ENCODE results near the gene PRKAB1. TPM values are rescaled to one million over a fixed set of nuclear protein-coding genes. Genes with fewer than 3 reads are reported as not detected.

PRKAB1 gene
- total RNA-seq, 1 experiment from 2014 or later: 36.3 TPM

DNA sequence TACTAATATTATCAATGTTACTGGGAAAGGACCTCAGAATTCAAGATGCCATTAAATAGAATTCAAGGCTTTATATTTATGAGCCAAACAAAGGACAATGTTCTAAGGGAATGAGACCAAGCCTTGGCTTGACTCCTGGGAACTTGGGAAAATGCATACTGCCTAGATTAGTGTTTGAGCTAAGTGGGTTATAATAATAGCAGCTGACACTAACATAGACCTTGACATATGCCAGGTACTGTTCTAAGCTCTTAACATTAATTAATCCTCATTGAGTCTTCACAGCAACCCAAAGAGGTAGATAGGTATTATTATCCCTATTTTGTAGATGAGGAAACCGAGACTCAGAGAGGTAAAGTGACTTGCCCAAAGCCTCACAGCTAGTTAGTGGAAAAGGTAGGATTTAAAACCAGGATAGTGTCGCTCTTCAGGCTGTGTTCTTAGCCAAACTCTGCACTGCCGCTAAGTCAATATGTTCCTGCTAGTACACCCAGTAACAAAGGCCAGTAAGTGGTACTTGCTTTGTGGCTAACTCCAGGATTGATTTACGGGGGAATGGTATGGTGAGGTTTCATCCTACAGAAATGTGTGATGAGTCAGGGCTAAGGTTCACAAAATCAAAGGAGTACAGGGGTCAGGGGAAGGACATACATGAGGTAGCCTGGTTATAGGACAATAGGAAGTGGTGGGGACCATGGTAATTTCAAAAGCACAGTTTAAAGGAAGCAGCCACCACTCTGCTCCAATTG is 35.8 kb upstream of the PRKAB1 start:
- intact Hi-C loops (cut with micrococcal nuclease; ENCODE audit: unreplicated experiment): no loop called here
- in situ Hi-C loops (cut with HindIII; ENCODE audit: low pct_unique_long_range_greater_than_20kb, low sequenced_read_pairs): no loop called here
- no peak overlapping the region for H3K27ac ChIP-seq (ENCODE audit: low read length)
- no peak for ATAC-seq
- no peak for DNase-seq (ENCODE audit: low read depth, low spot score)
- H3K9me3 ChIP-seq (ENCODE audit: control insufficient read depth, insufficient read depth, low read depth, low read length): no peaks in the 10 kb centered on the region
- no TSS peak for BruUV-seq (replicated peaks)
- TF ChIP-seq POLR2AphosphoS5 (IDR thresholded peaks at IDR 0.05; ENCODE audit: low read depth, low read length): no peak
- no peak for TF ChIP-seq TCF7L2 (IDR thresholded peaks at IDR 0.05; ENCODE audit: low read depth, low read length)
- TF ChIP-seq SIN3A (IDR thresholded peaks at IDR 0.05; ENCODE audit: borderline replicate concordance, insufficient read depth, low read depth, low read length): no peak
- TF ChIP-seq, protein P1, sequence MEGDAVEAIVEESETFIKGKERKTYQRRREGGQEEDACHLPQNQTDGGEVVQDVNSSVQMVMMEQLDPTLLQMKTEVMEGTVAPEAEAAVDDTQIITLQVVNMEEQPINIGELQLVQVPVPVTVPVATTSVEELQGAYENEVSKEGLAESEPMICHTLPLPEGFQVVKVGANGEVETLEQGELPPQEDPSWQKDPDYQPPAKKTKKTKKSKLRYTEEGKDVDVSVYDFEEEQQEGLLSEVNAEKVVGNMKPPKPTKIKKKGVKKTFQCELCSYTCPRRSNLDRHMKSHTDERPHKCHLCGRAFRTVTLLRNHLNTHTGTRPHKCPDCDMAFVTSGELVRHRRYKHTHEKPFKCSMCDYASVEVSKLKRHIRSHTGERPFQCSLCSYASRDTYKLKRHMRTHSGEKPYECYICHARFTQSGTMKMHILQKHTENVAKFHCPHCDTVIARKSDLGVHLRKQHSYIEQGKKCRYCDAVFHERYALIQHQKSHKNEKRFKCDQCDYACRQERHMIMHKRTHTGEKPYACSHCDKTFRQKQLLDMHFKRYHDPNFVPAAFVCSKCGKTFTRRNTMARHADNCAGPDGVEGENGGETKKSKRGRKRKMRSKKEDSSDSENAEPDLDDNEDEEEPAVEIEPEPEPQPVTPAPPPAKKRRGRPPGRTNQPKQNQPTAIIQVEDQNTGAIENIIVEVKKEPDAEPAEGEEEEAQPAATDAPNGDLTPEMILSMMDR (IDR thresholded peaks at IDR 0.05): no peak
- TF ChIP-seq, protein P2, sequence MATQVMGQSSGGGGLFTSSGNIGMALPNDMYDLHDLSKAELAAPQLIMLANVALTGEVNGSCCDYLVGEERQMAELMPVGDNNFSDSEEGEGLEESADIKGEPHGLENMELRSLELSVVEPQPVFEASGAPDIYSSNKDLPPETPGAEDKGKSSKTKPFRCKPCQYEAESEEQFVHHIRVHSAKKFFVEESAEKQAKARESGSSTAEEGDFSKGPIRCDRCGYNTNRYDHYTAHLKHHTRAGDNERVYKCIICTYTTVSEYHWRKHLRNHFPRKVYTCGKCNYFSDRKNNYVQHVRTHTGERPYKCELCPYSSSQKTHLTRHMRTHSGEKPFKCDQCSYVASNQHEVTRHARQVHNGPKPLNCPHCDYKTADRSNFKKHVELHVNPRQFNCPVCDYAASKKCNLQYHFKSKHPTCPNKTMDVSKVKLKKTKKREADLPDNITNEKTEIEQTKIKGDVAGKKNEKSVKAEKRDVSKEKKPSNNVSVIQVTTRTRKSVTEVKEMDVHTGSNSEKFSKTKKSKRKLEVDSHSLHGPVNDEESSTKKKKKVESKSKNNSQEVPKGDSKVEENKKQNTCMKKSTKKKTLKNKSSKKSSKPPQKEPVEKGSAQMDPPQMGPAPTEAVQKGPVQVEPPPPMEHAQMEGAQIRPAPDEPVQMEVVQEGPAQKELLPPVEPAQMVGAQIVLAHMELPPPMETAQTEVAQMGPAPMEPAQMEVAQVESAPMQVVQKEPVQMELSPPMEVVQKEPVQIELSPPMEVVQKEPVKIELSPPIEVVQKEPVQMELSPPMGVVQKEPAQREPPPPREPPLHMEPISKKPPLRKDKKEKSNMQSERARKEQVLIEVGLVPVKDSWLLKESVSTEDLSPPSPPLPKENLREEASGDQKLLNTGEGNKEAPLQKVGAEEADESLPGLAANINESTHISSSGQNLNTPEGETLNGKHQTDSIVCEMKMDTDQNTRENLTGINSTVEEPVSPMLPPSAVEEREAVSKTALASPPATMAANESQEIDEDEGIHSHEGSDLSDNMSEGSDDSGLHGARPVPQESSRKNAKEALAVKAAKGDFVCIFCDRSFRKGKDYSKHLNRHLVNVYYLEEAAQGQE (IDR thresholded peaks at IDR 0.05; ENCODE audit: insufficient read depth in 1 of 2, low read depth in 2 of 2, low read length in 1 of 2): no peak
- H3K4me1 ChIP-seq (ENCODE audit: control insufficient read depth, insufficient read depth, low read length): no peaks in the 10 kb centered on the region
- ChIA-PET POLR2A (no interaction called here), CTCF (no interaction called here)
- peaks cover 5% of the 10 kb centered on the region for H3K27me3 ChIP-seq (ENCODE audit: control insufficient read depth, insufficient read depth, low read length)
- no peak overlapping the region for H3K4me3 ChIP-seq (ENCODE audit: low read depth in 2 of 2, low read length in 2 of 2)
- no peaks in the 10 kb centered on the region for H3K36me3 ChIP-seq (ENCODE audit: control insufficient read depth, insufficient read depth, low read length)

DNA sequence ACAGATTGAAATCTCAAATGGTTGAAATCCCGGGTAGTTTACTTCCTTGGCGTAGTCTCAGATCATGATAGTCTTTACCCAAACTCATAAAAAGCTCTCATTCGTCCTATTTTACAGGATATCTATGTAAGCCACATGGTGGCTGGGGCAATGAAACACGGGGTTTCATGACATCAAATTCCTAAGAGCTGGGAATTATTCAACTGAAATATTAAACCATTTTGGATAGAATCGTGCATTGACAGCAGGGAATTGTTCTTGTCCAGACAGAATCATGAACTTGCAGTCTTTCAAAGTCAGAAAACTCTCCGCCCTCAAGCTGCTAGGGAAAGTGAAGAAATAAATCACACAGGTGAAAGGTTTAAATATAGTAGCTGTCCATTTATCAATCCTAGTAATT is 33.2 kb upstream of the PRKAB1 start:
- Histone ChIP-seq H3K4me1 (ENCODE audit: control insufficient read depth, insufficient read depth, low read length) (no peaks in the 10 kb centered on the region), H3K27ac (ENCODE audit: low read length) (no peak overlapping the region), H3K36me3 (ENCODE audit: control insufficient read depth, insufficient read depth, low read length) (no peaks in the 10 kb centered on the region), H3K27me3 (ENCODE audit: control insufficient read depth, insufficient read depth, low read length) (peaks cover 10% of the 10 kb centered on the region), H3K9me3 (ENCODE audit: control insufficient read depth, insufficient read depth, low read depth, low read length) (no peaks in the 10 kb centered on the region), H3K4me3 (ENCODE audit: low read depth in 2 of 2, low read length in 2 of 2) (no peak overlapping the region)
- in situ Hi-C loops (cut with HindIII; ENCODE audit: low pct_unique_long_range_greater_than_20kb, low sequenced_read_pairs) (no loop called here), intact Hi-C loops (cut with micrococcal nuclease; ENCODE audit: unreplicated experiment) (no loop called here)
- no TSS peak for BruUV-seq (replicated peaks)
- ATAC-seq: no peak
- no peak for DNase-seq (ENCODE audit: low read depth, low spot score)
- ChIA-PET CTCF (no interaction called here), POLR2A (no interaction called here)
- TF ChIP-seq POLR2AphosphoS5 (IDR thresholded peaks at IDR 0.05; ENCODE audit: low read depth, low read length) (no peak), SIN3A (IDR thresholded peaks at IDR 0.05; ENCODE audit: borderline replicate concordance, insufficient read depth, low read depth, low read length) (no peak), TCF7L2 (IDR thresholded peaks at IDR 0.05; ENCODE audit: low read depth, low read length) (no peak)
- TF ChIP-seq, protein P1 (IDR thresholded peaks at IDR 0.05): no peak
- TF ChIP-seq, protein P2 (IDR thresholded peaks at IDR 0.05; ENCODE audit: insufficient read depth in 1 of 2, low read depth in 2 of 2, low read length in 1 of 2): no peak

Data from Panc1 (cell line).